Measurements from ENCODE around the gene CARMIL1. TPM values are rescaled to one million over a fixed set of nuclear protein-coding genes. Genes with fewer than 3 reads are reported as not detected.

The CARMIL1 gene
- total and polyA plus RNA-seq, 2 donors from 2014 or later = 22.3 to 51.1 TPM

- Histone ChIP-seq H3K4me3 (ENCODE audit: low read length in 3 of 3) (no peak overlapping the region), H3K4me1 (ENCODE audit: control insufficient read depth in 2 of 3, insufficient read depth in 2 of 3, low read depth in 1 of 3, low read length in 3 of 3) (peaks cover 0 to 10% (median 8%) of the 10 kb centered on the region in 3 donors), H3K9me3 (ENCODE audit: control insufficient read depth in 2 of 3, insufficient read depth in 1 of 3, low read length in 3 of 3) (no peaks in the 10 kb centered on the region), H3K9ac (ENCODE audit: low read length in 3 of 3) (no peak overlapping the region), H3K27me3 (ENCODE audit: control insufficient read depth, insufficient read depth, low read length) (no peaks in the 10 kb centered on the region), H3K36me3 (ENCODE audit: control insufficient read depth in 2 of 3, insufficient read depth in 3 of 3, low read length in 3 of 3) (no peaks in the 10 kb centered on the region), H3K27ac (ENCODE audit: low read depth in 2 of 2, low read length in 2 of 2) (no peak overlapping the region)
- FAIRE-seq = no peak
- intact Hi-C loops (cut with DNase I) = no loop called here
- DNase-seq = no peak
- TF ChIP-seq CTCF (IDR thresholded peaks at IDR 0.05; ENCODE audit: borderline replicate concordance, extremely low read depth, insufficient read depth) = no peak
Observed at GRCh38 chr6:25359891-25360290, 80.7 kb downstream of the CARMIL1 start.

GRCh38 chr6:25360621-25361020, 81.4 kb downstream of the CARMIL1 start:
- intact Hi-C loops (cut with DNase I) = no loop called here
- FAIRE-seq (no peak), DNase-seq (no peak)
- Histone ChIP-seq H3K4me1 (ENCODE audit: control insufficient read depth in 2 of 3, insufficient read depth in 2 of 3, low read depth in 1 of 3, low read length in 3 of 3) (peaks cover 0 to 10% (median 8%) of the 10 kb centered on the region in 3 donors), H3K36me3 (ENCODE audit: control insufficient read depth in 2 of 3, insufficient read depth in 3 of 3, low read length in 3 of 3) (no peaks in the 10 kb centered on the region), H3K9me3 (ENCODE audit: control insufficient read depth in 2 of 3, insufficient read depth in 1 of 3, low read length in 3 of 3) (no peaks in the 10 kb centered on the region), H3K27ac (ENCODE audit: low read depth in 2 of 2, low read length in 2 of 2) (no peak overlapping the region), H3K27me3 (ENCODE audit: control insufficient read depth, insufficient read depth, low read length) (no peaks in the 10 kb centered on the region), H3K4me3 (ENCODE audit: low read length in 3 of 3) (no peak overlapping the region), H3K9ac (ENCODE audit: low read length in 3 of 3) (no peak overlapping the region)
- no peak for TF ChIP-seq CTCF (IDR thresholded peaks at IDR 0.05; ENCODE audit: borderline replicate concordance, extremely low read depth, insufficient read depth)

- Histone ChIP-seq H3K4me3 (ENCODE audit: low read length in 3 of 3) (no peak overlapping the region), H3K36me3 (ENCODE audit: control insufficient read depth in 2 of 3, insufficient read depth in 3 of 3, low read length in 3 of 3) (no peaks in the 10 kb centered on the region), H3K4me1 (ENCODE audit: control insufficient read depth in 2 of 3, insufficient read depth in 2 of 3, low read depth in 1 of 3, low read length in 3 of 3) (peaks cover 0 to 19% (median 12%) of the 10 kb centered on the region in 3 donors), H3K27me3 (ENCODE audit: control insufficient read depth, insufficient read depth, low read length) (no peaks in the 10 kb centered on the region), H3K9ac (ENCODE audit: low read length in 3 of 3) (no peak overlapping the region), H3K27ac (ENCODE audit: low read depth in 2 of 2, low read length in 2 of 2) (no peak overlapping the region), H3K9me3 (ENCODE audit: control insufficient read depth in 2 of 3, insufficient read depth in 1 of 3, low read length in 3 of 3) (no peaks in the 10 kb centered on the region)
- FAIRE-seq (no peak), DNase-seq (no peak)
- no peak for TF ChIP-seq CTCF (IDR thresholded peaks at IDR 0.05; ENCODE audit: borderline replicate concordance, extremely low read depth, insufficient read depth)
- intact Hi-C loops (cut with DNase I) = no loop called here
Observed at GRCh38 chr6:25363427-25363826, 84.3 kb downstream of the CARMIL1 start.

GRCh38 chr6:25365154-25365553, 86.0 kb downstream of the CARMIL1 start:
- intact Hi-C loops (cut with DNase I) = no loop called here
- Histone ChIP-seq H3K4me3 (ENCODE audit: low read length in 3 of 3) (no peak overlapping the region), H3K36me3 (ENCODE audit: control insufficient read depth in 2 of 3, insufficient read depth in 3 of 3, low read length in 3 of 3) (no peaks in the 10 kb centered on the region), H3K27me3 (ENCODE audit: control insufficient read depth, insufficient read depth, low read length) (no peaks in the 10 kb centered on the region), H3K27ac (ENCODE audit: low read depth in 2 of 2, low read length in 2 of 2) (no peak overlapping the region), H3K9ac (ENCODE audit: low read length in 3 of 3) (no peak overlapping the region), H3K9me3 (ENCODE audit: control insufficient read depth in 2 of 3, insufficient read depth in 1 of 3, low read length in 3 of 3) (no peaks in the 10 kb centered on the region), H3K4me1 (ENCODE audit: control insufficient read depth in 2 of 3, insufficient read depth in 2 of 3, low read depth in 1 of 3, low read length in 3 of 3) (peaks cover 0 to 21% (median 9%) of the 10 kb centered on the region in 3 donors)
- TF ChIP-seq CTCF (IDR thresholded peaks at IDR 0.05; ENCODE audit: borderline replicate concordance, extremely low read depth, insufficient read depth) = no peak
- FAIRE-seq (no peak), DNase-seq (no peak)

Measured in kidney (tissue), 14 donors.